NT2/D1 (cell line): ENCODE measurements around the gene OSBPL3.

ENCODE experiments used
- SUZ12 ChIP-seq: IDR thresholded peaks from 2 replicates; pipeline ENCODE4 v1.6.1; 2011; ENCODE audit not compliant: insufficient read length, insufficient read depth; ENCODE audit errors: extremely low read depth
- YY1 ChIP-seq: IDR thresholded peaks from 2 replicates; pipeline ENCODE4 v1.6.1; 2011; ENCODE audit not compliant: insufficient read length, insufficient read depth
- ZNF274 ChIP-seq: IDR thresholded peaks from 2 replicates; pipeline ENCODE4 v1.6.1; 2011; ENCODE audit warnings: mild to moderate bottlenecking, low read depth, low read length

DNA sequence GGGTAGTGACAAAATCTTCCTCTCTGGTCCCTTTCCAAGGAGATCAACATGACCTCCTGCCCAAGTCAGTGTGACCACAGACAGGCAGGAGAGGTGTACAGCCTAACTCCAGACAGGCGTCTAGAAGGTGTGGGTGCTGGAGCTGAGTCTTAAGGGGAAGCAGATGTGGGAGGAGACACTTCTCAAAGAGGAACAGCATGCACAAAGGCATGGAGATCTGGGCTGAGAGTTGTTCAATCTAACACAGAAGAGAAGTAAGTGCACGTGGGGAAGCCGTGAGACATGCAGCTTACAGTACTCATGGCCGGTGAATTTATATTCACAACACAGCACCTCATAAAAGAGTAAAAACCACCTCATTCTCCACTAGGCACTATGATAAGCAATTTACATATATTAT, 198.9 kb downstream of the OSBPL3 start:
- no peak for TF ChIP-seq YY1
- TF ChIP-seq ZNF274: no peak
- TF ChIP-seq SUZ12: no peak
